ENCODE results near the gene INPP4B. TPM values are rescaled to one million over a fixed set of nuclear protein-coding genes. Genes with fewer than 3 reads are reported as not detected.

The INPP4B gene
- total and polyA plus RNA-seq, 2 donors from 2014 or later, result 2.6 to 18.9 TPM

GRCh38 chr4:142846729-142847596, 862 bp upstream of the INPP4B start:
- Histone ChIP-seq H3K27ac (ENCODE audit: low read depth in 2 of 2, low read length in 2 of 2) (peak overlapping the region; percentile 17 to 32), H3K9ac (ENCODE audit: low read length in 3 of 3) (peak overlapping the region; percentile 21 to 68 (median 39)), H3K9me3 (ENCODE audit: control insufficient read depth in 2 of 3, insufficient read depth in 1 of 3, low read length in 3 of 3) (no peaks in the 10 kb centered on the region), H3K4me3 (ENCODE audit: low read length in 3 of 3) (peak overlapping the region; percentile 30 to 68 (median 66)), H3K4me1 (ENCODE audit: control insufficient read depth in 2 of 3, insufficient read depth in 2 of 3, low read depth in 1 of 3, low read length in 3 of 3) (peaks cover 0 to 4% (median 0%) of the 10 kb centered on the region in 3 donors), H3K27me3 (ENCODE audit: control insufficient read depth, insufficient read depth, low read length) (no peaks in the 10 kb centered on the region), H3K36me3 (ENCODE audit: control insufficient read depth in 2 of 3, insufficient read depth in 3 of 3, low read length in 3 of 3) (no peaks in the 10 kb centered on the region)
- FAIRE-seq (no peak), DNase-seq (peak; percentile 68 to 83 (median 79))
- TF ChIP-seq, protein P1, sequence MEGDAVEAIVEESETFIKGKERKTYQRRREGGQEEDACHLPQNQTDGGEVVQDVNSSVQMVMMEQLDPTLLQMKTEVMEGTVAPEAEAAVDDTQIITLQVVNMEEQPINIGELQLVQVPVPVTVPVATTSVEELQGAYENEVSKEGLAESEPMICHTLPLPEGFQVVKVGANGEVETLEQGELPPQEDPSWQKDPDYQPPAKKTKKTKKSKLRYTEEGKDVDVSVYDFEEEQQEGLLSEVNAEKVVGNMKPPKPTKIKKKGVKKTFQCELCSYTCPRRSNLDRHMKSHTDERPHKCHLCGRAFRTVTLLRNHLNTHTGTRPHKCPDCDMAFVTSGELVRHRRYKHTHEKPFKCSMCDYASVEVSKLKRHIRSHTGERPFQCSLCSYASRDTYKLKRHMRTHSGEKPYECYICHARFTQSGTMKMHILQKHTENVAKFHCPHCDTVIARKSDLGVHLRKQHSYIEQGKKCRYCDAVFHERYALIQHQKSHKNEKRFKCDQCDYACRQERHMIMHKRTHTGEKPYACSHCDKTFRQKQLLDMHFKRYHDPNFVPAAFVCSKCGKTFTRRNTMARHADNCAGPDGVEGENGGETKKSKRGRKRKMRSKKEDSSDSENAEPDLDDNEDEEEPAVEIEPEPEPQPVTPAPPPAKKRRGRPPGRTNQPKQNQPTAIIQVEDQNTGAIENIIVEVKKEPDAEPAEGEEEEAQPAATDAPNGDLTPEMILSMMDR (IDR thresholded peaks at IDR 0.05; ENCODE audit: borderline replicate concordance, extremely low read depth, insufficient read depth), result peak; percentile 44
- intact Hi-C loops (cut with DNase I), result no loop called here

DNA sequence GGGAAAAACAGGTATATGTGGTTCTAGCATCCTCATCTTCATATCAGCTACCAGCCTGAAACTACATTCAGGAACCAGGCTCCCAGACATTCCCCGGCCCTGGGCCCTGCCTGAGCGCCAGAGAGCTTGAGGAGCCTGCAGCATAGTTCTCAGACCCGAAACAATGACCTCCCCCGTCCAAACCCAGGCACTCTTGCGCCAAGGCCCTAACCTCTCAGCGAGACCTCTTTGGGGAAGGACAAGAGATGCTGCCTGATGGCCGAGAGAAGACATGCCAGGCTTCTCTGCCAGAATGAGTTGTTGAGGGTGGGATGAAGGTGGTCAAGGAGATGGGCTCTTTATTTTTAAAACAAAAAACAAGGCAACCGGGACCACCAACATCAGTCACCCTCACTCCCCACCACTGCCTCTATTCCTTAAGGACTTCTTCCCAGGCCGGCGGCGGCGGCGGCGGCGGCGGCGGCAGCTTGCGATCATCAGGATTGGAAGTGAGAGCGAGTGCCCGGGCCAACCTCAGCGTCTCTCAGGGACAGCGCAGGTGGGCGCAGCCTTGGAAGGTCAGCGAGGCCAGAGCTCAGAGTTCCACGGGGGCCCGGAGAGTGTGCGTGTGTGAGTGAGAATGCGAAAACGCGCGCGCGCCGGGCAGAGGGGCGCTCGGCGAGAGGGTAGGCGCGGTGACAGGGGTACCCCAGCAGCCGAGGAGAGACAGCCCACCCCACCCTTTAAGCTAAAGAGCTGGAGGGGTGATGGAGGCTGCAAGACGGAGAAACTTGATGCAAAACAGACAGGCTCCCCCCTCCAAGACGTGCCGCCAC, 601 bp downstream of the INPP4B start:
- no peaks in the 10 kb centered on the region for H3K27me3 ChIP-seq (ENCODE audit: control insufficient read depth, insufficient read depth, low read length)
- H3K9ac ChIP-seq (ENCODE audit: low read length in 3 of 3), result peak overlapping the region; percentile 9 to 53 (median 28)
- TF ChIP-seq, protein P1 (IDR thresholded peaks at IDR 0.05; ENCODE audit: borderline replicate concordance, extremely low read depth, insufficient read depth), result no peak
- H3K4me3 ChIP-seq (ENCODE audit: low read length in 3 of 3), result peak overlapping the region; percentile 48 to 68 (median 66)
- FAIRE-seq (no peak), DNase-seq (peak; percentile 50 to 81 (median 57))
- intact Hi-C loops (cut with DNase I), result no loop called here
- no peaks in the 10 kb centered on the region for H3K9me3 ChIP-seq (ENCODE audit: control insufficient read depth in 2 of 3, insufficient read depth in 1 of 3, low read length in 3 of 3)
- no peaks in the 10 kb centered on the region for H3K36me3 ChIP-seq (ENCODE audit: control insufficient read depth in 2 of 3, insufficient read depth in 3 of 3, low read length in 3 of 3)
- H3K4me1 ChIP-seq (ENCODE audit: control insufficient read depth in 2 of 3, insufficient read depth in 2 of 3, low read depth in 1 of 3, low read length in 3 of 3), result peaks cover 0 to 4% (median 0%) of the 10 kb centered on the region in 3 donors
- peak overlapping the region in 1 of 2 donors; percentile 70 for H3K27ac ChIP-seq (ENCODE audit: low read depth in 2 of 2, low read length in 2 of 2)

DNA sequence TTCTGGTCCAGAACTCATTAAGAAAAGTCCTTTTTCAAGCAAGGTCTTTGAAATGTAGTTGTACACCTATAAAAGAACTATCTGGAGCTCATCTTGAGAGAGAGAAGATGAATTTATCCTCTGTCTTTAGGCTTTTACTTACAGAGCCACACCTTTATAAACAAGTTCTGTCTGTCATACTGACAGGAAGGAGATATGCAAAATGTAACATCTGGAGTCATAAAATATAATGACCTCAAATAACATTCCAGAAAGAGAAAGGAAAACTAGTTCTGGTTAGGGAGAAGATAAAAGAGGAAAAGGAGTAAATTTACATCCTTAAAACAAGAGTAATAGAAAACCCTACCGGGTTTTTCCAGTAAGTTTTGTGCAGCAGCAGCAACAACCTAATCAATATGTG, 1.3 kb downstream of the INPP4B start:
- no peak overlapping the region for H3K27ac ChIP-seq (ENCODE audit: low read depth in 2 of 2, low read length in 2 of 2)
- peak overlapping the region in 1 of 3 donors; percentile 68 for H3K4me3 ChIP-seq (ENCODE audit: low read length in 3 of 3)
- no peak overlapping the region for H3K9ac ChIP-seq (ENCODE audit: low read length in 3 of 3)
- no peaks in the 10 kb centered on the region for H3K9me3 ChIP-seq (ENCODE audit: control insufficient read depth in 2 of 3, insufficient read depth in 1 of 3, low read length in 3 of 3)
- no peaks in the 10 kb centered on the region for H3K36me3 ChIP-seq (ENCODE audit: control insufficient read depth in 2 of 3, insufficient read depth in 3 of 3, low read length in 3 of 3)
- no peaks in the 10 kb centered on the region for H3K27me3 ChIP-seq (ENCODE audit: control insufficient read depth, insufficient read depth, low read length)
- FAIRE-seq (no peak), DNase-seq (no peak)
- TF ChIP-seq, protein P1 (IDR thresholded peaks at IDR 0.05; ENCODE audit: borderline replicate concordance, extremely low read depth, insufficient read depth), result no peak
- intact Hi-C loops (cut with DNase I), result no loop called here
- peaks cover 0 to 4% (median 0%) of the 10 kb centered on the region in 3 donors for H3K4me1 ChIP-seq (ENCODE audit: control insufficient read depth in 2 of 3, insufficient read depth in 2 of 3, low read depth in 1 of 3, low read length in 3 of 3)
